Endothelial cell of umbilical vein (primary cell): ENCODE data around the gene EHMT1.

ENCODE experiments used
- CTCF ChIP-seq, 2 donors: IDR thresholded peaks; 1 replicate in 1 of 2; 2 replicates in 1 of 2; pipeline ENCODE4 v1.5.1; 2011; ENCODE audit warnings: low read length in 2 of 2, mild to moderate bottlenecking in 2 of 2, moderate library complexity in 2 of 2, control low read depth in 1 of 2, inconsistent platforms in 1 of 2, low read depth in 1 of 2; ENCODE audit not compliant: insufficient read depth in 1 of 2; ENCODE audit errors: extremely low read depth in 1 of 2
- EZH2 ChIP-seq: IDR thresholded peaks from 2 replicates; pipeline ENCODE4 v1.6.1; 2012; ENCODE audit warnings: borderline replicate concordance, low read depth, mild to moderate bottlenecking, moderate library complexity, low read length, inconsistent platforms; ENCODE audit not compliant: severe bottlenecking
- GATA2 ChIP-seq: IDR thresholded peaks from 2 replicates; pipeline ENCODE4 v1.7.0; 2011; ENCODE audit warnings: low read depth, mild to moderate bottlenecking, moderate library complexity, mixed read lengths, low read length; ENCODE audit not compliant: insufficient read length, insufficient read depth
- JUN ChIP-seq: IDR thresholded peaks from 2 replicates; pipeline ENCODE4 v1.6.1; 2011; ENCODE audit warnings: borderline replicate concordance, low read depth; ENCODE audit not compliant: insufficient read length, insufficient read depth
- MAX ChIP-seq: IDR thresholded peaks from 2 replicates; pipeline ENCODE4 v1.6.1; 2011; ENCODE audit not compliant: insufficient read depth, insufficient read length
- MYC ChIP-seq: IDR thresholded peaks from one replicate; pipeline ENCODE4 v1.6.1; 2011; ENCODE audit warnings: mild to moderate bottlenecking, low read depth, low read length
- POLR2A ChIP-seq: IDR thresholded peaks from 2 replicates; pipeline ENCODE4 v1.6.1; 2012; ENCODE audit warnings: low read depth, mild to moderate bottlenecking, control low read depth, low read length
- POLR2AphosphoS5 ChIP-seq: IDR thresholded peaks from 2 replicates; pipeline ENCODE4 v1.6.1; 2012; ENCODE audit warnings: low read depth, mild to moderate bottlenecking, control low read depth, low read length, moderate library complexity; ENCODE audit not compliant: insufficient read depth

GRCh38 chr9:137665226-137665625 lies 46.4 kb downstream of the EHMT1 start:
- TF ChIP-seq CTCF (IDR thresholded peaks at IDR 0.05; ENCODE audit: extremely low read depth in 1 of 2, insufficient read depth in 1 of 2, low read depth in 1 of 2, low read length in 2 of 2) (no peak), POLR2A (no peak), EZH2 (no peak), POLR2AphosphoS5 (no peak), MAX (no peak), GATA2 (no peak), JUN (no peak), MYC (no peak)
